ENCODE data around the gene CLDN9. TPM values are rescaled to one million over a fixed set of nuclear protein-coding genes. Genes with fewer than 3 reads are reported as not detected.
"Not testable (repeated sequence)": the region's sequence is repeated elsewhere in the genome, so short reads cannot be mapped to it uniquely, and the experiment has no call there.

Gene CLDN9
- total RNA-seq, 2 experiments from 2014 or later, result not detected

DNA sequence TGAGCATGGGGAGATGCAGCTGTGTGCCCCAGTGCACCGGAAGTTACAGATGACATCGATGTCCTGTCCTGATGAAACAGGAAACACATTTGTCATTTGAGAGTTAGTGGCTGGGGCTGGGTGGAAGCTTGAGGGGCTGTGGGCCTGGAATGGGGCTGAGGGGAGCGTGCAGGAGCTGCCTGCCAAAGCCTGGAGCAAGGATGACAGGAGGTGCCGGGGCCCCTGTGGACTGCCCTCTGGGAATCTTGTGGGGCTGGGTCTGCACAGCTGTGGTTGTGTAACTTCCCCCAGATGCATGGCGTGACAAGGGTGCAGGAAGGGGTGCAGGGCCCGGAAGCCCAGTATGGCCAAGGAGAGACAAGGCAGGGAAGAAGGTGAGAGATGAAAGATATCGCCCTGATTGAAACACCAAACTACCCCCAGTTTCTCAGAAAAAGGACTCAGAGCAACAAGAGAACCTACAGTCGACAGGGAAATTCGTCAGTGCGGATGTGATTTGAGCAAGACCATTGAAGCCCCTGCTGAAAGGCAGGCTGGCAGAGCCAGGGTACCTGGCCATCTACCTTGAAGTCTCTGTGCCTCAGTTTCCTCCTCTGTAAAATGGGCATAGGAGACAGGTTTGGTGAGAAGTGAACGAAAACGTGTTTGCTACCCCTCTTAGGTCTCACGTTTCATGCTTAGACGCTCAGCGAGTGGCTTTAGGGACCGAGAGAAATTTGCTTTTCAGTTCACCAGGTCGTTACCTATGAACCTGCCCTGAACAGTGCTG, 42.4 kb downstream of the CLDN9 start:
- ChIA-PET POLR2A (no interaction called here), CTCF (interaction anchor here (0.8 to 5.4 kb wide), 4 partner anchors 23 to 79 kb away, joined by 3 to 72 read pairs (median 4); partner anchors contain the start of gene ZNF213)

DNA sequence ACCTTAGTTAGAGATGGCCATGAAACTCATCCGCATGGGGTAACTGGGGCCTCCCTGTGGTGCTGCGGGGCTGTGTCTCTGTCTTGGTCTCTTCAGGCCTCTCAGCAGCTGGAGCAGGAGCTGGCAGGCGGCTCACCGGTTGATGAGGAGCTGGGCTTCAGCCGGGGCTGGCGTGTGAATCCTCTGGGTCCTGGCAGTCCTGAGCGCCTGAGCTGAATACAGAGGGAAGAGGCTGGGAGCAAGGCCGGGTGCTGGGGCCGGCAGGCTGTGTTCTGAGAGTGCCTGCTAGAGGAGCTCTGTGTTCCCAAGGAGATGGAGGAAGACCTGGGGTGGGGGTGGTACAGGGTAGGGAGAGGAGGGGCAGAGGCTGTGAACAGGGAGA, 43.0 kb downstream of the CLDN9 start:
- CTCF ChIA-PET, result interaction anchor here (0.9 to 5.4 kb wide), 6 partner anchors 25 to 116 kb away, joined by 3 to 72 read pairs (median 4); partner anchors contain the start of gene ZNF213
- POLR2A ChIA-PET, result not testable (repeated sequence)

DNA sequence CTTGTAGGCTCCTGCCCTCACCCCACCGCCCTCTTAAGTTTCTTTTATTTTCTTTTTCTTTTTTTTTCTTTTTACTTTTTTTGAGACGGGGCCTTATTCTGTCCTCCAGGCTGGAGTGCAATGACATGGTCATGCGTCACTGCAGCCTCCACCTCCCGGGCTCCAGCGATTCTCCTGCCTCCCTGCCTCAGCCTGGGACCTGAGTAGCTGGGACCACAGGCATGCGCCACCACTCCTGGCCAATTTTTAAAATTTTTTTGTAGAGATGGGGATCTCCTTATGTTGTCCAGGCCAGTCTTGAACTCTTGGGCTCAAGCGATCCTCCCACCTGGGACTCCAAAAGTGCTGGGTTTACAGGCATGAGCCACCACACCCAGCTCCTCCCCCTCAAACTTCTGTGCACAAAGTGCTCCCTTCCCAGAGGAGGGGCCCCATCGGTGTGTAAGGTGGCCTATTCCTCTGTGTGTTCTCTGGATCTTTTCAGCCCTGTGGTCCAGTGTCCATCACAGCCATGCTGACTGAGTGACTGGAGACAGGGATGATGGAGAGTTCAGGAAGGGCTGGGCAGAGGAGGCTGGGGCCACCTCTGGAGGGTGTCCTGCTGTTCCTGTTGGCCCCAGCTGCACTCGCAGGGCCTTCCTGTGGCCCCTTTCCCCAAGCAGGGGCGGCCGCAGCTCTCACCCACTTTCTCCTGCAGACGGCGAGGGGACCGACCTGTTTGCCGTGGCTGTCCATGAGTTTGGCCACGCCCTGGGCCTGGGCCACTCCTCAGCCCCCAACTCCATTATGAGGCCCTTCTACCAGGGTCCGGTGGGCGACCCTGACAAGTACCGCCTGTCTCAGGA, 43.8 kb downstream of the CLDN9 start:
- CTCF ChIA-PET, result interaction anchor here (0.6 to 5.4 kb wide), 7 partner anchors 19 to 115 kb away, joined by 3 to 72 read pairs (median 3); no protein-coding TSS in a partner anchor
- POLR2A ChIA-PET, result no interaction called here

DNA sequence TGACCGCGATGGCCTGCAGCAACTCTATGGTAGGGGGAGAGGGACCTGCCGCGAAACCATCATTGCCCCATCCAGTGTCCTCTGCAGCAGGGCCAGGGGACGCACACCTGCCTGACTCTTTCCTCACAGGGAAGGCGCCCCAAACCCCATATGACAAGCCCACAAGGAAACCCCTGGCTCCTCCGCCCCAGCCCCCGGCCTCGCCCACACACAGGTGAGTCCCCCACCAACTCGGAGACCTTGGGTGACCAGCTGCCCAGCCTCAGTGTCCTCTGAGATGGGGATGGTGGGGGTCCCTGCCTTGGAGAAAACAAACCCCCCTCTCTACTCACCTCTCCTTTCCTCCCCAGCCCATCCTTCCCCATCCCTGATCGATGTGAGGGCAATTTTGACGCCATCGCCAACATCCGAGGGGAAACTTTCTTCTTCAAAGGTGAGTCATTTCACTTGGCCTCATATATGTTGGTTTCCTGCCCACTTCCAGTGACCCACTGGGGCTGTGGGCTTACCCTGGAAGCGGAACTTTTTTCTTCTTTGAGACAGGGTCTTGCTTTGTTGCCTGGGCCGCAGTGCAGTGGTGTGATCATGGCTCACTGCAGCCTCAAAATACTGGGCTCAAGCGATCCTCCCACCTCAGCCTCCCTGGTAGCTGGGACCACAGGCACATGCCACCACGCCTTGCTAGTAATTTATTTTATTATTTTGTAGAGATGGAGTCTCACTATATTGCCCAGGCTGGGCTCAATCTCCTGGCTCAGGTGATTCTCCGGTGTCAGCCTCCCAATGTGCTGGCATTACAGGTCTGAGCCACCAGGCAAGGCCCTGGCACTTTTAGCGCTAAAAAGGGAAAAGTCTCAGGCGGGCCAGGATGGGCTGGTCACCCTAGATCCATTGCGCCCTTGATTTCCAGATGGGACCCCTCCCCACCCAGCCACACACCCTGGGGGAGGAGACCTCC, 44.7 kb downstream of the CLDN9 start:
- ChIA-PET CTCF (interaction anchor here (1.0 to 5.4 kb wide), 15 partner anchors 8 to 92 kb away, joined by 3 to 72 read pairs (median 11); partner anchors contain the start of gene ZSCAN10), POLR2A (interaction anchor here (1.3 to 1.5 kb wide), 3 partner anchors 10 to 77 kb away, joined by 5 to 9 read pairs (median 9); partner anchors contain the start of gene ZNF213)

DNA sequence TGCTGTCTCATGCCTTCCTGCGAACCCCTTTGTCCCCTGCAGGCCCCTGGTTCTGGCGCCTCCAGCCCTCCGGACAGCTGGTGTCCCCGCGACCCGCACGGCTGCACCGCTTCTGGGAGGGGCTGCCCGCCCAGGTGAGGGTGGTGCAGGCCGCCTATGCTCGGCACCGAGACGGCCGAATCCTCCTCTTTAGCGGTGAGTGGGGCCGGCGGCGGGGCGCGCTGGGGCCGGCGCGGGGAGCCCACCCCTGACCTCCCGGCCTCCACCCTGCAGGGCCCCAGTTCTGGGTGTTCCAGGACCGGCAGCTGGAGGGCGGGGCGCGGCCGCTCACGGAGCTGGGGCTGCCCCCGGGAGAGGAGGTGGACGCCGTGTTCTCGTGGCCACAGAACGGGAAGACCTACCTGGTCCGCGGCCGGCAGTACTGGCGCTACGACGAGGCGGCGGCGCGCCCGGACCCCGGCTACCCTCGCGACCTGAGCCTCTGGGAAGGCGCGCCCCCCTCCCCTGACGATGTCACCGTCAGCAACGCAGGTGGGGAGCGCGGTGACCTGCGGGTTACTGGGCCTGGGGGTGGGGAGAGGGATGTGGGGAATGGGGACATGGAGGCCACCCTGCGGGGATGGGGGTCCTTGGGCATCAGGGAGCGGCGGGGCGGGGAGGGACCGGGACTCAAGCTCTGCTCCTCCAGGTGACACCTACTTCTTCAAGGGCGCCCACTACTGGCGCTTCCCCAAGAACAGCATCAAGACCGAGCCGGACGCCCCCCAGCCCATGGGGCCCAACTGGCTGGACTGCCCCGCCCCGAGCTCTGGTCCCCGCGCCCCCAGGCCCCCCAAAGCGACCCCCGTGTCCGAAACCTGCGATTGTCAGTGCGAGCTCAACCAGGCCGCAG, 45.7 kb downstream of the CLDN9 start:
- CTCF ChIA-PET, result interaction anchor here (0.8 to 5.4 kb wide), 27 partner anchors 9 to 155 kb away, joined by 3 to 72 read pairs (median 5); partner anchors contain the start of genes HCFC1R1, THOC6 and ZSCAN10

DNA sequence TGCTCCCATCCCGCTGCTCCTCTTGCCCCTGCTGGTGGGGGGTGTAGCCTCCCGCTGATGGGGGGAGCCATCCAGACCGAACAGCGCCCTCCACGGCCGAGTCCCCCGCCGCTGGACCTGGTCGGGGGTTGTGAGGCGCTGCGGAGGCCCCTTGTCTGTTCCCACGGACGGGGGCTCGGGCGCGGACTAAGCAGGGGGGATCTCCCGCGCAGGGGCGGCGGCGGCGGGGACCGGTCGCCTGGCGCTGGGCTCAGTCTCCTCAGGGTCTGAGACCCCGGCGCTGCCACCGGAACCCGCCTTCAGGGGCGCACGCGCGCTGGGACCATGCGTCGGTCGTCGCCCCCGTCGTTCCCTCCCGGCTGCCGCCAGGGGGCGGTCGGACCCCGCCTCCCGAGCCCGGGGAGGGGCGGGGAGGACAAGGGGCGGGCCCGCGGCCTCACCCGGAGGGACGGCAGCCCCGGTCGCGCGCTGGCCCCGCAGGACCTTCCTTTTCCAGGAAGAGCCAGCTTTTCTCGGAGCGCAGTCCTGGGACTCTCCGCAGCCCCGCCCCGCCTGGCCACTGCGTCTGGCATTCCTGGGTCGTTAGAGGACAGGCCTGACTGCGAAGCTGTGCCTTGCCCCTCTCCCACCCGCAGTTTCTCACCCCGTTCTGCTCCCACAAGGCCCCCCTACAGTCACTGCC, 46.5 kb downstream of the CLDN9 start:
- ChIA-PET CTCF (interaction anchor here (0.6 to 5.4 kb wide), 34 partner anchors 8 to 154 kb away, joined by 3 to 72 read pairs (median 5); partner anchors contain the start of genes HCFC1R1, THOC6 and ZSCAN10), POLR2A (interaction anchor here (0.5 to 1.5 kb wide), 7 partner anchors 11 to 75 kb away, joined by 3 to 9 read pairs (median 5); partner anchors contain the start of genes MMP25 and ZNF213)

More for the DNA sequence above, 45.7 kb downstream of the CLDN9 start:
- POLR2A ChIA-PET, result interaction anchor here (0.5 to 1.5 kb wide), 9 partner anchors 9 to 92 kb away, joined by 3 to 9 read pairs (median 5); partner anchors contain the start of genes MMP25 and ZNF213

DNA sequence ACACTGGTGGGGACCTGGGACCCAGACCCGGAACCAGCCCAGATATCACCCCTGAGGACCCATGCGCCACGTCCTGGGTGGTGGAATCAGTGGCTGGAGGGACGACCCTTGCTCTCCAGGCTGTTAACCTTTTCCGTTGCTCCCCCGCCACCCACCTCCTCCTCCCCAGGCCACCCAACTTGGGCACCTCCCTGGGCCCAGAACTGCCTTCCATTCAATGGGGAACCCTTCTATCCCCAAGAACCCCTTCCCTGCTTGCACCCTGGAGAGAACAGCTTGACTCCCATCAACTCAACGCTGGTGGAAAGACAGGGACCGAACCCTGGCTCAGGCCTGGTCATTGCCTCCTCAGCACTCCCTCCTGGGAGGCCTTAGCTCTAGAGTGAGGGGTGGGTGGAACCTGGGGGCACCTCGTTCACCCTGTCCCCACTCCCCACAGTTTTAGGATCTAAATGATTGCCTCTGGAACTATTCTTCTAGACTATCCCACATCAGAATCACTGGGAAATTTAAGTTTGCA, 47.1 kb downstream of the CLDN9 start:
- ChIA-PET POLR2A (interaction anchor here (0.7 to 1.5 kb wide), 2 partner anchors 15 to 69 kb away, joined by 3 to 9 read pairs; no protein-coding TSS in a partner anchor), CTCF (interaction anchor here (0.6 to 5.4 kb wide), 21 partner anchors 10 to 111 kb away, joined by 3 to 72 read pairs (median 7); partner anchors contain the start of gene ZSCAN10)

DNA sequence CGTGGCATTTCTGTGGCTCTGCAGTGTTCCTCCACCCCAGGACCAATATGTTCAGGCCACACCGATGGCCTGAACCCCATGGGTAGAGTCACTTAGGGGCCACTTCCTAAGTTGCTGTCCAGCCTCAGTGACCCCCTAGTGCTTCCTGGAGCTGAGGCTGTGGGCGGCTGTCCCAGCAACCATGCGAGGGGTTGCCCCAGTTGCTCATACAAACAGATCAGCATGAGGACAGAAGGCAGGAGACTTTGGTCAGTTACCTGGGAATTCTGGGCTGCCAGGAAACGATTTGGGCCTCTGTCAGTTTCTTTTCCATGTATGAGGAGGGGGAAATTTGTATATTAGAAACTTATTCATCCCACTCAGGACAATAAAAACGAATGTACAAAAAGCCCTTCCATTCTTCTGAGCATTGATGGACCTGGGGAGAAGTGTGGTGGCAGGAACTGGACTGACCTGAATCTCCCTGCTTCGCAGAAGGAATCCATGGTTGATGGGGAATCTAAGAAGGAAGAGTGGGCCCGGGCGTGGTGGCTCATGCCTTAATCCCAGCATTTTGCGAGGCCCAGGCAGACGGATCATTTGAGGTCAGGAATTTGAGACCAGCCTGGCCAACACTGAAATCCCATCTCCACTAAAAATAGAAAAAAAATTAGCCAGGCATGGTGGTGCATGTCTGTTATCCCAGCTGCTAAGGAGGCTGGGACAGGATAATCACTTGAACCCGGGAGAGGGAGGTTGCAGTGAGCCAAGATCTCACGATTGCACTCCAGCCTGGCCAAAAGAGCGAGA, 47.8 kb downstream of the CLDN9 start:
- POLR2A ChIA-PET, result interaction anchor here (0.6 to 1.5 kb wide), 2 partner anchors 68 to 1584 kb away, joined by 8 to 9 read pairs; no protein-coding TSS in a partner anchor
- CTCF ChIA-PET, result interaction anchor here (0.9 to 5.4 kb wide), 14 partner anchors 9 to 105 kb away, joined by 3 to 72 read pairs (median 10); partner anchors contain the start of gene ZSCAN10

DNA sequence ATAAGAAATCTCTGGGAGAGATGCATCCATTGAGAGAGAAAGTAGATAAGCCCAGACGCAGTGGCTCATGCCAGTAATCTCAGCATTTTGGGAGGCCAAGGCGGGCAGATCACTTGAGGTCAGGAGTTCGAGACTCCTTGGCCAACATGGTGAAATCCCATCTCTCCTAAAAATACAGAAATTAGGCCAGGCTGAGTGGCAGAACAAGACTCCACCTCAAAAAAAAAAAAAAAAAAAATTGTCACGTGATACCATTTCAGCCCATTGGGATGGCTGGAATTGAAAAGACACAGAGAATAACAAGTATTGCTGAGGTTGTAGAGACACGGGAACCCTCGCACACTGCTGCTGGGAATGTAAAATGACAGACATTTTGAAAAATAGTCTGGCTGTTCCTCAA, 49.8 kb downstream of the CLDN9 start:
- POLR2A ChIA-PET, result no interaction called here
- CTCF ChIA-PET, result interaction anchor here (0.9 to 3.6 kb wide), 4 partner anchors 24 to 69 kb away, joined by 3 to 18 read pairs (median 4); no protein-coding TSS in a partner anchor

DNA sequence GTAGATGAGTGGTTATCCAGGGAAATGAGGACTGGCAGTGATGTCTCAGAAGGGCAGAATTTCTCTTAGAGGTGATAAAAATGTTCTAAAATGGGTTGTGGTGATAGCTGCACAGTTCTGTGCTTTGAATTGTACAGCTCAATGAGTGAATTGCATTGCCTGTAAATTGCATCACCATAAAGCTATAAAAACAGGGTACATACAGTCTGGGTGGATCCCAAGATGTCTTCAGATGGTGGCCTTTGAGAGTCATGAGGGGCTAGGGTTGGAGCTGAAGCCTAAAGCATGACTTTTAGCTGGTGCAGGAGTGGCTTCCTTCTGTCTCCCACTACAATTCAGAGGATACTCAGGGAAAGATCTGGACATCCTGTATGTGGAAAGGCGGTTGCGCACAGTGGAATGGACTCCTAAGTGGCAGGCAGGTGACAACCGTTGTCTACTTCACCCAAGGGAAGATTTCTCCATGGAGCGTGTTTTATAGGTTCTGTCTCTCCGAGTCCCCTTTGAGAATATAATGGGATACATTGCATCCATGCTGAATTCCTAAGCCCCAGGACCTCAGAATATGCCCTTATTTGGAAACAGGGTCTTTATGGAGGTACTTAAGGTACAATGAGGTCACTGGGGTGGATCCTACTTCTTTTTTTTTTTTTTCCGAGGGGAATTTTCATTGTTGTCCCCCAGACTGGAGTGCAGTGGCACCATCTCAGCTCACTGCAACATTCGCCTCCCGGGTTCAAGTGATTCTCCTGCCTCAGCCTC, 51.1 kb downstream of the CLDN9 start:
- POLR2A ChIA-PET, result interaction anchor here (4.7 kb wide), 1 partner anchor 12 kb away, joined by 63 read pairs; no protein-coding TSS in a partner anchor

More for the DNA sequence above, 51.1 kb downstream of the CLDN9 start:
- CTCF ChIA-PET, result interaction anchor here (0.5 to 3.6 kb wide), 6 partner anchors 12 to 70 kb away, joined by 3 to 22 read pairs (median 5); partner anchors contain the start of gene ZNF213

Other genes with a start within 250 kb of the CLDN9 start
- 100 to 1,000 TPM; 305 to 307 TPM for gene ELOB, start 235.6 kb upstream of the CLDN9 start, total RNA-seq
- gene PRSS33, start 225.4 kb upstream of the CLDN9 start, total RNA-seq, result under 1 TPM; 0.13 TPM
- gene PRSS41, start 214.5 kb upstream of the CLDN9 start, total RNA-seq, result not detected
- gene PRSS21, start 195.7 kb upstream of the CLDN9 start, total RNA-seq, result 10 to 100 TPM; 10.5 to 11.1 TPM
- gene ZG16B, start 182.6 kb upstream of the CLDN9 start, total RNA-seq, result under 1 TPM; 0.63 to 0.71 TPM
- not detected for gene PRSS22, start 154.8 kb upstream of the CLDN9 start, total RNA-seq
- gene FLYWCH2, start 129.7 kb upstream of the CLDN9 start, total RNA-seq, result 10 to 100 TPM; 24.4 to 27.1 TPM
- 10 to 100 TPM; 33.2 to 34.4 TPM for gene FLYWCH1, start 101.0 kb upstream of the CLDN9 start, total RNA-seq
- gene KREMEN2, start 48.6 kb upstream of the CLDN9 start, total RNA-seq, result under 1 TPM in 1 of 2 experiments, not detected in 1; 0.08 TPM
- 10 to 100 TPM; 41.1 to 43.0 TPM for gene PAQR4, start 43.6 kb upstream of the CLDN9 start, total RNA-seq
- 100 to 1,000 TPM; 135 TPM for gene PKMYT1, start 32.5 kb upstream of the CLDN9 start, total RNA-seq
- not detected for gene CLDN6, start 5.3 kb downstream of the CLDN9 start, total RNA-seq
- 1 to 10 TPM; 4.3 to 4.6 TPM for gene TNFRSF12A, start 7.4 kb downstream of the CLDN9 start, total RNA-seq
- gene HCFC1R1, start 11.0 kb downstream of the CLDN9 start, total RNA-seq, result 10 to 100 TPM; 27.5 to 28.5 TPM
- 10 to 100 TPM; 54.7 to 56.8 TPM for gene THOC6, start 11.1 kb downstream of the CLDN9 start, total RNA-seq
- under 1 TPM; 0.11 to 0.17 TPM for gene BICDL2, start 24.0 kb downstream of the CLDN9 start, total RNA-seq
- gene MMP25, start 33.6 kb downstream of the CLDN9 start, total RNA-seq, result 1 to 10 TPM; 1.3 to 2.2 TPM
- gene IL32, start 52.7 kb downstream of the CLDN9 start, total RNA-seq, result 1,000 to 10,000 TPM; 1,098 to 1,123 TPM
- not detected for gene ZSCAN10, start 86.4 kb downstream of the CLDN9 start, total RNA-seq
- under 1 TPM in 1 of 2 experiments, not detected in 1; 0.23 TPM for gene ZNF205, start 99.7 kb downstream of the CLDN9 start, total RNA-seq
- 1 to 10 TPM; 8.6 to 9.2 TPM for gene ZNF213, start 122.1 kb downstream of the CLDN9 start, total RNA-seq
- not detected for gene OR1F1, start 175.3 kb downstream of the CLDN9 start, total RNA-seq
- gene ZNF200, start 222.2 kb downstream of the CLDN9 start, total RNA-seq, result 10 to 100 TPM; 11.3 to 11.8 TPM
- under 1 TPM in 1 of 2 experiments, not detected in 1; 0.19 TPM for gene MEFV, start 243.7 kb downstream of the CLDN9 start, total RNA-seq